Measurements from ENCODE around the gene DGKZ.
"Not testable (repeated sequence)": the region's sequence is repeated elsewhere in the genome, so short reads cannot be mapped to it uniquely, and the experiment has no call there.

DNA sequence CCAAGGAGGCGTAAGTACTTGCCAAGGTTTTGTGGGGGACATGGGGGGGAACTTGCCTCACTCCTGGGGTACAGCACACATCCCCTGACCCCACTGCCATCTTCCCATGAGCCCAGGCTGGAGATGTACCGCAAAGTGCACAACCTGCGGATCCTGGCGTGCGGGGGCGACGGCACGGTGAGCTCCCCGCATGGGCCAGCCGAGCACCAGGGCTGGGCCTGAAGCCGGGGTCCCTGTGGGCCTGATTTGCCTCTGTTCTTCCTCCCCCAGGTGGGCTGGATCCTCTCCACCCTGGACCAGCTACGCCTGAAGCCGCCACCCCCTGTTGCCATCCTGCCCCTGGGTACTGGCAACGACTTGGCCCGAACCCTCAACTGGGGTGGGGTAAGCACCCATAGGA is 25.2 kb downstream of the DGKZ start:
- TF ChIP-seq, protein P1, sequence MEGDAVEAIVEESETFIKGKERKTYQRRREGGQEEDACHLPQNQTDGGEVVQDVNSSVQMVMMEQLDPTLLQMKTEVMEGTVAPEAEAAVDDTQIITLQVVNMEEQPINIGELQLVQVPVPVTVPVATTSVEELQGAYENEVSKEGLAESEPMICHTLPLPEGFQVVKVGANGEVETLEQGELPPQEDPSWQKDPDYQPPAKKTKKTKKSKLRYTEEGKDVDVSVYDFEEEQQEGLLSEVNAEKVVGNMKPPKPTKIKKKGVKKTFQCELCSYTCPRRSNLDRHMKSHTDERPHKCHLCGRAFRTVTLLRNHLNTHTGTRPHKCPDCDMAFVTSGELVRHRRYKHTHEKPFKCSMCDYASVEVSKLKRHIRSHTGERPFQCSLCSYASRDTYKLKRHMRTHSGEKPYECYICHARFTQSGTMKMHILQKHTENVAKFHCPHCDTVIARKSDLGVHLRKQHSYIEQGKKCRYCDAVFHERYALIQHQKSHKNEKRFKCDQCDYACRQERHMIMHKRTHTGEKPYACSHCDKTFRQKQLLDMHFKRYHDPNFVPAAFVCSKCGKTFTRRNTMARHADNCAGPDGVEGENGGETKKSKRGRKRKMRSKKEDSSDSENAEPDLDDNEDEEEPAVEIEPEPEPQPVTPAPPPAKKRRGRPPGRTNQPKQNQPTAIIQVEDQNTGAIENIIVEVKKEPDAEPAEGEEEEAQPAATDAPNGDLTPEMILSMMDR (IDR thresholded peaks at IDR 0.05): not testable (repeated sequence)
- not testable (repeated sequence) for TF ChIP-seq POLR2A (IDR thresholded peaks at IDR 0.05)
